Caco-2 (cell line): ENCODE measurements around the gene SPARCL1. TPM values are rescaled to one million over a fixed set of nuclear protein-coding genes. Genes with fewer than 3 reads are reported as not detected.

Experiments
- BruUV-seq: library from RNA; stranded (reverse); fragments of 400-500 nt; replicated peaks from 2 replicates; lab custom pipeline; 2021; lab: Mats Ljungman, UMichigan
- CTCF ChIA-PET: fragments of 300-600 bp; sonication (Branson Sonifier 250); formaldehyde crosslinking; loops from one replicate; lab custom pipeline; 2022; ENCODE audit warnings: antibody characterized with exemption; lab: Charles Lee
- POLR2A ChIA-PET: fragments of 300-600 bp; sonication (Branson Sonifier 250); formaldehyde crosslinking; loops from one replicate; lab custom pipeline; 2022; ENCODE audit warnings: antibody characterized with exemption; lab: Charles Lee
- DNase-seq, 2 experiments: peaks; one replicate each; pipeline versions ENCODE4 v3.0.0 to v3.0.0-alpha.2; 2020 to 2022
- H3K27me3 ChIP-seq: replicated peaks from 2 replicates; pipeline ENCODE4 v1.6.0; 2011; ENCODE audit warnings: low read length; ENCODE audit not compliant: control insufficient read depth, insufficient read depth
- H3K36me3 ChIP-seq: 2 replicates; pipeline ENCODE4 v1.5.1; 2011; ENCODE audit warnings: low read length; ENCODE audit not compliant: control insufficient read depth, insufficient read depth
- H3K4me1 ChIP-seq: fragments of 250-450 bp; sonication (Bioruptor Pico); 2 replicates; pipeline ENCODE4 v1.5.1; 2020; ENCODE audit warnings: mild to moderate bottlenecking
- H3K4me3 ChIP-seq: 2 replicates; pipeline ENCODE4 v1.5.1; 2011; ENCODE audit warnings: low read depth, mild to moderate bottlenecking, control low read depth, low read length
- H3K9me3 ChIP-seq: fragments of 250-450 bp; sonication (Bioruptor Pico); 2 replicates; pipeline ENCODE4 v1.5.1; 2020; ENCODE audit warnings: mild to moderate bottlenecking, moderate library complexity
- H3K27ac Mint-ChIP-seq: one replicate; pipeline ENCODE4 v1.8.0; 2022; ENCODE audit warnings: mixed read lengths; ENCODE audit not compliant: unreplicated experiment
- H3K27me3 Mint-ChIP-seq: one replicate; pipeline ENCODE4 v1.8.0; 2022; ENCODE audit warnings: mixed read lengths; ENCODE audit not compliant: insufficient read depth, unreplicated experiment
- H3K36me3 Mint-ChIP-seq: one replicate; pipeline ENCODE4 v1.8.0; 2022; ENCODE audit warnings: mild to moderate bottlenecking, mixed read lengths; ENCODE audit not compliant: insufficient read depth, unreplicated experiment
- H3K4me1 Mint-ChIP-seq: one replicate; pipeline ENCODE4 v1.8.0; 2022; ENCODE audit warnings: low read depth, mixed read lengths; ENCODE audit not compliant: unreplicated experiment
- H3K4me3 Mint-ChIP-seq: one replicate; pipeline ENCODE4 v1.8.0; 2022; ENCODE audit warnings: mild to moderate bottlenecking, moderate library complexity, mixed read lengths; ENCODE audit not compliant: unreplicated experiment
- H3K9me3 Mint-ChIP-seq: one replicate; pipeline ENCODE4 v1.8.0; 2022; ENCODE audit warnings: mixed read lengths; ENCODE audit not compliant: unreplicated experiment
- CTCF ChIP-seq, 2 experiments: fragments of 200-600 bp in 1 of 2; IDR thresholded peaks; 1 replicate in 1 of 2; 2 replicates in 1 of 2; pipeline versions ENCODE4 v1.5.1 to v1.8.0; 2011 to 2022; ENCODE audit warnings: antibody characterized with exemption in 1 of 2, control low read depth in 1 of 2, inconsistent platforms in 1 of 2, low read depth in 1 of 2, low read length in 1 of 2, mild to moderate bottlenecking in 1 of 2, moderate library complexity in 1 of 2; ENCODE audit not compliant: insufficient read depth in 1 of 2, severe bottlenecking in 1 of 2, unreplicated experiment in 1 of 2
- intact Hi-C: fragments of 100-400 bp; cut with micrococcal nuclease; formaldehyde crosslinking; loops from one replicate; pipeline ENCODE4 v1.10.0; 2022; ENCODE audit not compliant: unreplicated experiment
- total RNA-seq: library from RNA; stranded (reverse); gene quantifications from 2 replicates; pipeline ENCODE4 v1.2.3, GENCODE V29; 2022

Gene SPARCL1
- total RNA-seq, 1 experiment from 2014 or later = 0.18 TPM

DNA sequence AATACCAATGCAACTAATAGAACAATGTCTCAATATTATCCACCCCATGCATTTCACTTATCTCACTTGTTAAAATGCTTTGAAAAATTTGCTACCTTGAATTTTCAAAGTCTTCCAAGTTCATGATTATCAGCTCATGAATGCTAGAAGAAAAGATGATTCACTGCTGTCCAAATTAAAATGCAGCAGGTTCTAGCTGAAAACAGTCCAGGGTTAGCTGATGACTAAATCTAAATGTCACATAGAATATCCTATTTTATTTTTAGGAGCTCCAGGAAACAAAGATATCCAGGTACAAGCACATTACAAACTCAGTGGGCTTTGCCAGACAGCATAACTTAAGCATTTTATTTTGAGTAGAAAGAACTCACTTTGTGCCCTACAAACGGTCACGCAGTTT, 38.0 kb upstream of the SPARCL1 start:
- Mint-ChIP-seq H3K27ac (no peak overlapping the region), H3K27me3 (no peaks in the 10 kb centered on the region), H3K4me1 (peaks cover 6% of the 10 kb centered on the region), H3K36me3 (no peaks in the 10 kb centered on the region), H3K9me3 (no peaks in the 10 kb centered on the region), H3K4me3 (no peak overlapping the region)
- CTCF ChIA-PET = no interaction called here
- H3K36me3 ChIP-seq = no peaks in the 10 kb centered on the region
- BruUV-seq = no TSS peak
- H3K27me3 ChIP-seq = no peaks in the 10 kb centered on the region
- DNase-seq = no peak
- intact Hi-C loops = no loop called here
- H3K4me3 ChIP-seq = no peak overlapping the region
- POLR2A ChIA-PET = no interaction called here
- no peak for TF ChIP-seq CTCF (IDR thresholded peaks at IDR 0.05; ENCODE audit: insufficient read depth in 1 of 2, low read depth in 1 of 2, low read length in 1 of 2, severe bottlenecking in 1 of 2, unreplicated experiment in 1 of 2)
- H3K9me3 ChIP-seq = no peaks in the 10 kb centered on the region
- no peaks in the 10 kb centered on the region for H3K4me1 ChIP-seq

DNA sequence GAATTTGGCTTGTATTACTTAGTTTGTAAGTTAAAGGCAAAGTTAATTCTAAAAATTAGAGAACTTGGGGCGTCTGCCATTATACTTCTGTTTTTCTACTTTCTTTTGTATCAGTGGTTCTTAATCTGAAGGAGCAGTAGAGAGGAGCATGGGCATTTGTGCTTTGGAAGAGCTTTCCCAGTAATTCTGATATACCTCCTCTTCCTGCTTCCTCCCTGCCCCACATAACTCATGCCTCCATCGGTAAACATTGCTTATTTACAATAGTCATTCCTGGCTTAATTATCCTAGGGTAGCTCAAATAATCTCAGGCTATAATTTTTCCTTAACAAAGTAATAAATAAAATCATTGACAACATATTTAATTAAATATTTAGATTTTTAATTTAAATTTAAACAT, 37.1 kb upstream of the SPARCL1 start:
- Histone ChIP-seq H3K4me3 (no peak overlapping the region), H3K27me3 (no peaks in the 10 kb centered on the region), H3K4me1 (no peaks in the 10 kb centered on the region), H3K36me3 (no peaks in the 10 kb centered on the region), H3K9me3 (no peaks in the 10 kb centered on the region)
- no peaks in the 10 kb centered on the region for H3K9me3 Mint-ChIP-seq
- H3K27me3 Mint-ChIP-seq = no peaks in the 10 kb centered on the region
- H3K4me3 Mint-ChIP-seq = no peak overlapping the region
- intact Hi-C loops = no loop called here
- CTCF ChIA-PET = no interaction called here
- DNase-seq = no peak
- no peaks in the 10 kb centered on the region for H3K36me3 Mint-ChIP-seq
- TF ChIP-seq CTCF (IDR thresholded peaks at IDR 0.05; ENCODE audit: insufficient read depth in 1 of 2, low read depth in 1 of 2, low read length in 1 of 2, severe bottlenecking in 1 of 2, unreplicated experiment in 1 of 2) = no peak
- no peak overlapping the region for H3K27ac Mint-ChIP-seq
- peaks cover 6% of the 10 kb centered on the region for H3K4me1 Mint-ChIP-seq
- POLR2A ChIA-PET = no interaction called here
- no TSS peak for BruUV-seq

- no peaks in the 10 kb centered on the region for H3K36me3 ChIP-seq
- DNase-seq = no peak
- intact Hi-C loops = no loop called here
- Mint-ChIP-seq H3K4me3 (no peak overlapping the region), H3K36me3 (no peaks in the 10 kb centered on the region), H3K4me1 (peaks cover 6% of the 10 kb centered on the region), H3K27ac (no peak overlapping the region), H3K9me3 (no peaks in the 10 kb centered on the region), H3K27me3 (no peaks in the 10 kb centered on the region)
- no TSS peak for BruUV-seq
- TF ChIP-seq CTCF (IDR thresholded peaks at IDR 0.05; ENCODE audit: insufficient read depth in 1 of 2, low read depth in 1 of 2, low read length in 1 of 2, severe bottlenecking in 1 of 2, unreplicated experiment in 1 of 2) = no peak
- no peak overlapping the region for H3K4me3 ChIP-seq
- no peaks in the 10 kb centered on the region for H3K27me3 ChIP-seq
- no peaks in the 10 kb centered on the region for H3K4me1 ChIP-seq
- H3K9me3 ChIP-seq = no peaks in the 10 kb centered on the region
- CTCF ChIA-PET = no interaction called here
- POLR2A ChIA-PET = no interaction called here
These were observed 36.6 kb upstream of the SPARCL1 start for GRCh38 chr4:87565746-87566145.
